CD4-positive, alpha-beta memory T cell (primary cell): ENCODE results near the gene MAGEA8. TPM values are rescaled to one million over a fixed set of nuclear protein-coding genes. Genes with fewer than 3 reads are reported as not detected.
"Not testable (repeated sequence)": the region's sequence is repeated elsewhere in the genome, so short reads cannot be mapped to it uniquely, and the experiment has no call there.

Experiments
- CTCF ChIA-PET: fragments of 350-600 bp; sonication (Branson Sonifier 250); formaldehyde crosslinking; loops from one replicate; lab custom pipeline; 2021; ENCODE audit warnings: inconsistent platforms; ENCODE audit not compliant: partially characterized antibody; lab: Charles Lee
- POLR2A ChIA-PET: fragments of 350-600 bp; sonication (Branson Sonifier 250); formaldehyde crosslinking; loops from one replicate; lab custom pipeline; 2021; ENCODE audit not compliant: partially characterized antibody; lab: Charles Lee
- DNase-seq, 5 donors: peaks; one replicate each; pipeline versions ENCODE4 v3.0.0 to v3.0.0-alpha.2; 2020 to 2022; ENCODE audit warnings: mixed read lengths in 1 of 5
- H3K27ac ChIP-seq: one replicate; pipeline ENCODE4 v1.7.0; 2013; ENCODE audit warnings: low read depth, low read length
- H3K27me3 ChIP-seq: 2 replicates; pipeline ENCODE4 v1.7.0; 2013; ENCODE audit warnings: mild to moderate bottlenecking, low read length, moderate library complexity; ENCODE audit not compliant: insufficient read depth
- H3K36me3 ChIP-seq: 2 replicates; pipeline ENCODE4 v1.7.0; 2013; ENCODE audit warnings: mild to moderate bottlenecking, low read length, moderate library complexity; ENCODE audit not compliant: insufficient read depth
- H3K4me1 ChIP-seq: 2 replicates; pipeline ENCODE4 v1.7.0; 2013; ENCODE audit warnings: mild to moderate bottlenecking, low read length, moderate library complexity; ENCODE audit not compliant: insufficient read depth
- H3K4me3 ChIP-seq, 2 donors: one replicate each; pipeline ENCODE4 v1.7.0; 2013; ENCODE audit warnings: low read length in 2 of 2, mild to moderate bottlenecking in 1 of 2
- H3K9me3 ChIP-seq, 2 donors: one replicate each; pipeline ENCODE4 v1.7.0; 2013; ENCODE audit warnings: low read length in 2 of 2, control low read depth in 1 of 2; ENCODE audit not compliant: control insufficient read depth in 1 of 2
- H3K27ac Mint-ChIP-seq, 7 donors: one replicate each; pipeline ENCODE4 v1.8.0; 2020 to 2021; ENCODE audit warnings: mixed read lengths in 7 of 7, mild to moderate bottlenecking in 6 of 7, inconsistent platforms in 3 of 7, moderate library complexity in 3 of 7
- H3K27me3 Mint-ChIP-seq, 2 donors: one replicate each; pipeline ENCODE4 v1.8.0; 2020 to 2021; ENCODE audit warnings: mixed read lengths in 2 of 2
- H3K36me3 Mint-ChIP-seq, 2 donors: one replicate each; pipeline ENCODE4 v1.8.0; 2020 to 2021; ENCODE audit warnings: mixed read lengths in 2 of 2, inconsistent platforms in 1 of 2, mild to moderate bottlenecking in 1 of 2
- H3K4me1 Mint-ChIP-seq, 4 donors: one replicate each; pipeline ENCODE4 v1.8.0; 2020 to 2021; ENCODE audit warnings: mixed read lengths in 4 of 4, mild to moderate bottlenecking in 1 of 4
- H3K4me3 Mint-ChIP-seq, 8 donors: one replicate each; pipeline ENCODE4 v1.8.0; 2020 to 2021; ENCODE audit warnings: mixed read lengths in 8 of 8, mild to moderate bottlenecking in 7 of 8, moderate library complexity in 6 of 8, inconsistent platforms in 3 of 8
- H3K9me3 Mint-ChIP-seq, 8 donors: one replicate each; pipeline ENCODE4 v1.8.0; 2020 to 2021; ENCODE audit warnings: mixed read lengths in 8 of 8, mild to moderate bottlenecking in 5 of 8, inconsistent platforms in 3 of 8, moderate library complexity in 1 of 8
- intact Hi-C: fragments of 100-400 bp; cut with micrococcal nuclease; formaldehyde crosslinking; loops from one replicate; pipeline ENCODE4 v1.15.1; 2023
- polyA plus RNA-seq, 2 donors: library from polyadenylated mRNA; unstranded; fragments of 300-500 nt; fragmentation: Illumina TruSeq; gene quantifications; one replicate each; pipeline ENCODE4 v1.2.3, GENCODE V29; 2021
- total RNA-seq, 2 experiments: library from RNA; stranded (reverse); gene quantifications; one replicate each; pipeline ENCODE4 v1.2.3, GENCODE V29; 2021

The MAGEA8 gene
- total and polyA plus RNA-seq, 4 experiments from 2014 or later, result not detected

- H3K4me1 Mint-ChIP-seq, result peaks cover 0 to 6% (median 1%) of the 10 kb centered on the region in 4 donors
- DNase-seq, result no peak
- Histone ChIP-seq H3K4me3 (no peak overlapping the region), H3K9me3 (no peaks in the 10 kb centered on the region), H3K36me3 (no peaks in the 10 kb centered on the region), H3K27ac (no peak overlapping the region), H3K27me3 (no peaks in the 10 kb centered on the region), H3K4me1 (no peaks in the 10 kb centered on the region)
- no peaks in the 10 kb centered on the region for H3K36me3 Mint-ChIP-seq
- POLR2A ChIA-PET, result no interaction called here
- no peak overlapping the region for H3K4me3 Mint-ChIP-seq
- no peaks in the 10 kb centered on the region for H3K9me3 Mint-ChIP-seq
- CTCF ChIA-PET, result no interaction called here
- intact Hi-C loops, result no loop called here
- H3K27ac Mint-ChIP-seq, result no peak overlapping the region
- peaks cover 0 to 4% of the 10 kb centered on the region in 2 donors for H3K27me3 Mint-ChIP-seq
Measured at GRCh38 chrX:149867488-149867887, 13.5 kb upstream of the MAGEA8 start.

DNA sequence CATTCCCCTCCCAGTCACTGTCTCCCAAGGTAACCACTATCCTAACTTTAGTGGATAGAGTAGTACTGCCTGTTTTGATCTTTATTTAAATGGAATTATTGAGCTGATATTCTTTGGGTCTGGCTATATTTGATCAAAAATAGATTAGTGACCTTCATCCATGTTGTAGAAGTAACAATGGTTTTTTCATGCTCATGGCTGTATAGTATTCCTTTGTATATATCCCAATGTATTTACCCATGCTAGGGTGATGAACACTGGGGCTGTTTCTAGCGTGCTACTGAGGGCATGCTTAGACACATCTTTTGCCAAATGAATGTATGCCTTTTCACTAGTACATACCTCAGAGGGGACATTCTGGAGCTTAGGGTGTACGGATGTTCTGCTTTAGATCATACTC lies 10.1 kb upstream of the MAGEA8 start:
- no peaks in the 10 kb centered on the region for H3K27me3 ChIP-seq
- ChIA-PET CTCF (no interaction called here), POLR2A (no interaction called here)
- intact Hi-C loops, result loop anchor here (5.0 kb wide), 1 partner anchor 1211 kb away; no protein-coding TSS in a partner anchor
- no peaks in the 10 kb centered on the region for H3K36me3 Mint-ChIP-seq
- no peak overlapping the region for H3K27ac Mint-ChIP-seq
- H3K27ac ChIP-seq, result no peak overlapping the region
- no peaks in the 10 kb centered on the region for H3K4me1 ChIP-seq
- no peaks in the 10 kb centered on the region for H3K9me3 ChIP-seq
- H3K4me3 ChIP-seq, result no peak overlapping the region
- peaks cover 0 to 6% (median 1%) of the 10 kb centered on the region in 4 donors for H3K4me1 Mint-ChIP-seq
- no peak for DNase-seq
- no peak overlapping the region for H3K4me3 Mint-ChIP-seq
- peaks cover 0 to 2% (median 0%) of the 10 kb centered on the region in 8 donors for H3K9me3 Mint-ChIP-seq
- peaks cover 3 to 4% of the 10 kb centered on the region in 2 donors for H3K27me3 Mint-ChIP-seq
- no peaks in the 10 kb centered on the region for H3K36me3 ChIP-seq

- Mint-ChIP-seq H3K9me3 (peaks cover 0 to 2% (median 0%) of the 10 kb centered on the region in 8 donors), H3K4me3 (no peak overlapping the region), H3K27me3 (peaks cover 4% of the 10 kb centered on the region in 2 donors), H3K4me1 (peaks cover 0 to 6% (median 1%) of the 10 kb centered on the region in 4 donors), H3K36me3 (no peaks in the 10 kb centered on the region), H3K27ac (peak overlapping the region in 1 of 7 donors; percentile 24)
- Histone ChIP-seq H3K4me1 (no peaks in the 10 kb centered on the region), H3K4me3 (no peak overlapping the region), H3K9me3 (no peaks in the 10 kb centered on the region), H3K36me3 (no peaks in the 10 kb centered on the region), H3K27ac (no peak overlapping the region), H3K27me3 (no peaks in the 10 kb centered on the region)
- ChIA-PET POLR2A (no interaction called here), CTCF (interaction anchor here (0.9 kb wide), 1 partner anchor 11 kb away, joined by 4 read pairs; no protein-coding TSS in a partner anchor)
- no peak for DNase-seq
- intact Hi-C loops, result loop anchor here (5.0 kb wide), 1 partner anchor 1211 kb away; no protein-coding TSS in a partner anchor
Measured at GRCh38 chrX:149871433-149871832, 9.6 kb upstream of the MAGEA8 start.

DNA sequence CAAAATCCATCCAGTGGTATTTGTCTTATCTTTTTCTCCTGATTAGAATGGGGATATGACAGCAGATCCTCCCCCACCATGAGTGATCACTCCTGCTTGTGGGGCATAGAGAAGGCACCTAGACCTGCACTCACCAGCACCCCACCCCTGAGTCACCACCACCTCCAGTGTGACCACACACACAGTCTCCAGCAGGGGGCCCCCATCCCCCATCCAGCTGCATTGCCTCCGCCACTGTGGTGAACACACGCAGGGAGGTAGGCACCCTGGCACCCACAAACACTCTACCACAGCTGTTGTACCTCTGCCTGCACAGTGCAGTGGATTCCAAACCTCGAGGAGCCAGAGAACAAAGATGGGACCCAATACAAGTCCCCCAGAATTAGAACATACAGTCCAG lies 9.0 kb upstream of the MAGEA8 start:
- peak overlapping the region in 1 of 8 donors; percentile 1 for H3K4me3 Mint-ChIP-seq
- H3K27me3 Mint-ChIP-seq, result peaks cover 4 to 6% of the 10 kb centered on the region in 2 donors

DNA sequence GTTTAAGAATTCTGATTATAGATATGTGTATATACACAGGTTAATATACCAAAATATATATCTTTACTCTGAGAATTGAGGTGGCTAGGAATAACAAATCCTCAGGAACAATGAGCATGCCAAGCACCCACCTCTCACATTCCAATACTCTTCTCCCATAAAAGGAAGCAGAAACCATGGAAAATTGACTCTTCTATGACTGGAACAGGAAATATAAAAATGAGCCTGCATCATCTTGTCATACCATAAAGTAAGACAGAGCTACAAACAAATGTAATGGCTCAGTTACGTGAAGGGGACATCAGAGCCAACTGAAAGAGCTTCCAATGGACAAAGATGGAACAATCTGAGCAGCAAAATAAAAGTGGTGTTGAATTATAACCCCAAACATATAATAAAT lies 3.8 kb upstream of the MAGEA8 start:
- POLR2A ChIA-PET, result no interaction called here
- H3K27me3 ChIP-seq, result no peaks in the 10 kb centered on the region
- no peak for DNase-seq
- Mint-ChIP-seq H3K27ac (no peak overlapping the region), H3K9me3 (peaks cover 0 to 2% (median 0%) of the 10 kb centered on the region in 8 donors), H3K36me3 (no peaks in the 10 kb centered on the region), H3K27me3 (peaks cover 0 to 9% of the 10 kb centered on the region in 2 donors), H3K4me3 (no peak overlapping the region), H3K4me1 (peaks cover 0 to 4% (median 0%) of the 10 kb centered on the region in 4 donors)
- no peaks in the 10 kb centered on the region for H3K4me1 ChIP-seq
- no peaks in the 10 kb centered on the region for H3K36me3 ChIP-seq
- H3K4me3 ChIP-seq, result no peak overlapping the region
- intact Hi-C loops, result no loop called here
- no peak overlapping the region for H3K27ac ChIP-seq
- CTCF ChIA-PET, result no interaction called here
- no peaks in the 10 kb centered on the region for H3K9me3 ChIP-seq

More for the DNA sequence above, 9.0 kb upstream of the MAGEA8 start:
- no peaks in the 10 kb centered on the region for H3K36me3 Mint-ChIP-seq
- ChIA-PET POLR2A (no interaction called here), CTCF (interaction anchor here (0.9 kb wide), 1 partner anchor 11 kb away, joined by 4 read pairs; no protein-coding TSS in a partner anchor)
- no peak overlapping the region for H3K27ac ChIP-seq
- no peaks in the 10 kb centered on the region for H3K36me3 ChIP-seq
- H3K4me3 ChIP-seq, result no peak overlapping the region
- H3K27me3 ChIP-seq, result no peaks in the 10 kb centered on the region
- no peaks in the 10 kb centered on the region for H3K4me1 ChIP-seq
- H3K27ac Mint-ChIP-seq, result no peak overlapping the region
- H3K9me3 ChIP-seq, result no peaks in the 10 kb centered on the region
- H3K9me3 Mint-ChIP-seq, result peaks cover 0 to 2% (median 0%) of the 10 kb centered on the region in 8 donors
- intact Hi-C loops, result loop anchor here (5.0 kb wide), 1 partner anchor 1210 kb away; no protein-coding TSS in a partner anchor
- peak; percentile 29 to 66 (median 58) for DNase-seq
- H3K4me1 Mint-ChIP-seq, result peaks cover 0 to 6% (median 1%) of the 10 kb centered on the region in 4 donors

DNA sequence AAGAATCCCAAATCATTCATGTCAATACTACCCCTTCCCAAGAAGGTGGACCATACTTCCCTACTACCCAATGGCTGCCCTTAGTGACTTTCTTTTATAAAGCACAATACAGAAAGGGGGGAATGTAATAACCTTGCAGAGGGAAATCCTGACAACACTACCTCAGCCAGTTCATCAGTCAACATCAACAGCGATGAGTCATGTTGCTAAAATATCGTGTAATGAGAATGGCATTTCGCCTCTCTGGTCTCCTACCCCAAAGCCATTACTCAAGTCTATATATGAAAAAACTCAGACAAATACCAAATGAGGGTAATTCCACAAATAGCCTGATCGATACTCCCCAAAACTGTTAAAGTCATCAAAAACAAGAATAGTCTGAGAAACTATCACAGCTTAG lies 3.3 kb upstream of the MAGEA8 start:
- Histone ChIP-seq H3K27me3 (no peaks in the 10 kb centered on the region), H3K36me3 (no peaks in the 10 kb centered on the region), H3K27ac (no peak overlapping the region), H3K9me3 (no peaks in the 10 kb centered on the region), H3K4me1 (no peaks in the 10 kb centered on the region), H3K4me3 (no peak overlapping the region)
- Mint-ChIP-seq H3K27me3 (peaks cover 0 to 9% of the 10 kb centered on the region in 2 donors), H3K36me3 (no peaks in the 10 kb centered on the region), H3K27ac (no peak overlapping the region), H3K9me3 (peaks cover 0 to 2% (median 0%) of the 10 kb centered on the region in 8 donors), H3K4me1 (peaks cover 0 to 9% (median 1%) of the 10 kb centered on the region in 4 donors), H3K4me3 (no peak overlapping the region)
- intact Hi-C loops, result no loop called here
- no peak for DNase-seq
- POLR2A ChIA-PET, result no interaction called here
- CTCF ChIA-PET, result no interaction called here

DNA sequence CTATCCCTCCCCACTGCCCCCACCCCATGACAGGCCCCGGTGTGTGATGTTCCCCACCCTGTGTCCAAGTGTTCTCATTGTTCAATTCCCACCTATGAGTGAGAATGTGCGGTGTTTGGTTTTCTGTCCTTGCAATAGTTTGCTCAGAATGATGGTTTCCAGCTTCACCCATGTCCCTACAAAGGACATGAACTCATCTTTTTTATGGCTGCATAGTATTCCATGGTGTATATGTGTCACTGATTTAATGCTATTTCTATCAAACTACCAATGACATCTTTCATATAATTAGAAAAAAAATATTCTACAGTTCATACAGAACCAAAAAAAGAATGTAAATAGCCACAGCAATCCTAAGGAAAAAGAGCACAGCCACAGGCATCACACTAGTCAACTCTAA lies 9.8 kb downstream of the MAGEA8 start:
- H3K27me3 Mint-ChIP-seq, DNase-seq, H3K4me1 ChIP-seq, H3K36me3 Mint-ChIP-seq, H3K27me3 ChIP-seq, CTCF ChIA-PET, H3K27ac ChIP-seq, H3K4me1 Mint-ChIP-seq, POLR2A ChIA-PET, H3K4me3 ChIP-seq, H3K27ac Mint-ChIP-seq, H3K36me3 ChIP-seq, H3K9me3 ChIP-seq, H3K4me3 Mint-ChIP-seq, H3K9me3 Mint-ChIP-seq, intact Hi-C loops: not testable (repeated sequence)
